HEK293 (cell line): ENCODE measurements around the gene MMS19.

Experiments
- FEZF1 ChIP-seq: fragments of 450-650 bp; formaldehyde crosslinking; IDR thresholded peaks from 2 replicates; pipeline ENCODE4 v1.5.1; 2016; ENCODE audit warnings: missing biosample characterization, missing genetic modification characterization
- GLIS1 ChIP-seq: fragments of 450-650 bp; formaldehyde crosslinking; IDR thresholded peaks from 2 replicates; pipeline ENCODE4 v1.5.1; 2016; ENCODE audit warnings: missing biosample characterization, missing genetic modification characterization
- GLIS2 ChIP-seq: fragments of 450-650 bp; formaldehyde crosslinking; IDR thresholded peaks from 2 replicates; pipeline ENCODE4 v1.5.1; 2016; ENCODE audit warnings: missing biosample characterization, missing genetic modification characterization
- IKZF3 ChIP-seq: fragments of 450-650 bp; IDR thresholded peaks from 2 replicates; pipeline ENCODE4 v1.5.0; 2018; ENCODE audit warnings: missing biosample characterization, mild to moderate bottlenecking, missing genetic modification characterization, moderate library complexity
- KLF1 ChIP-seq: fragments of 450-650 bp; formaldehyde crosslinking; IDR thresholded peaks from 2 replicates; pipeline ENCODE4 v1.5.1; 2016; ENCODE audit warnings: missing biosample characterization, missing genetic modification characterization
- PRDM2 ChIP-seq: fragments of 450-650 bp; formaldehyde crosslinking; IDR thresholded peaks from 2 replicates; pipeline ENCODE4 v1.5.1; 2016; ENCODE audit warnings: missing biosample characterization, missing genetic modification characterization, borderline replicate concordance
- PRDM4 ChIP-seq: fragments of 450-650 bp; formaldehyde crosslinking; IDR thresholded peaks from 2 replicates; pipeline ENCODE4 v1.5.1; 2017; ENCODE audit warnings: missing biosample characterization, missing genetic modification characterization
- SP2 ChIP-seq: fragments of 450-650 bp; formaldehyde crosslinking; IDR thresholded peaks from 2 replicates; pipeline ENCODE4 v1.5.1; 2016; ENCODE audit warnings: missing biosample characterization, missing genetic modification characterization
- SP3 ChIP-seq: fragments of 450-650 bp; formaldehyde crosslinking; IDR thresholded peaks from 2 replicates; pipeline ENCODE4 v1.5.1; 2016; ENCODE audit warnings: missing biosample characterization, missing genetic modification characterization
- WT1 ChIP-seq: fragments of 450-650 bp; formaldehyde crosslinking; IDR thresholded peaks from 2 replicates; pipeline ENCODE4 v1.5.1; 2016; ENCODE audit warnings: missing biosample characterization, missing genetic modification characterization
- ZBTB20 ChIP-seq: fragments of 450-650 bp; formaldehyde crosslinking; IDR thresholded peaks from 2 replicates; pipeline ENCODE4 v1.5.1; 2016; ENCODE audit warnings: missing biosample characterization, missing genetic modification characterization
- ZBTB21 ChIP-seq: fragments of 450-650 bp; formaldehyde crosslinking; IDR thresholded peaks from 2 replicates; pipeline ENCODE4 v1.5.1; 2017; ENCODE audit warnings: missing biosample characterization, missing genetic modification characterization
- ZEB2 ChIP-seq: fragments of 450-650 bp; formaldehyde crosslinking; IDR thresholded peaks from 2 replicates; pipeline ENCODE4 v1.5.1; 2016; ENCODE audit warnings: missing biosample characterization, missing genetic modification characterization
- ZNF132 ChIP-seq: fragments of 450-650 bp; formaldehyde crosslinking; IDR thresholded peaks from 2 replicates; pipeline ENCODE4 v1.5.1; 2017; ENCODE audit warnings: missing biosample characterization, missing genetic modification characterization, borderline replicate concordance
- ZNF138 ChIP-seq: fragments of 450-650 bp; formaldehyde crosslinking; IDR thresholded peaks from 2 replicates; pipeline ENCODE4 v1.5.1; 2016; ENCODE audit warnings: missing biosample characterization, missing genetic modification characterization, borderline replicate concordance
- ZNF174 ChIP-seq: fragments of 450-650 bp; formaldehyde crosslinking; IDR thresholded peaks from 2 replicates; pipeline ENCODE4 v1.5.0; 2017; ENCODE audit warnings: missing biosample characterization, mild to moderate bottlenecking, missing genetic modification characterization
- ZNF221 ChIP-seq: fragments of 450-650 bp; formaldehyde crosslinking; IDR thresholded peaks from 2 replicates; pipeline ENCODE4 v1.5.1; 2017; ENCODE audit warnings: missing biosample characterization, missing genetic modification characterization, borderline replicate concordance
- ZNF274 ChIP-seq, 2 experiments: fragments of 200-500 bp in 1 of 2; fragments of 450-650 bp in 1 of 2; sonication (Bioruptor generic) in 1 of 2; formaldehyde crosslinking in 1 of 2; IDR thresholded peaks; 2 replicates each; pipeline versions ENCODE4 v1.5.1 to v1.6.1; 2014 to 2016; ENCODE audit warnings: borderline replicate concordance in 1 of 2, inconsistent platforms in 1 of 2, low read length in 1 of 2, missing biosample characterization in 1 of 2, missing genetic modification characterization in 1 of 2
- ZNF37A ChIP-seq: fragments of 450-650 bp; IDR thresholded peaks from 2 replicates; pipeline ENCODE4 v1.5.1; 2018; ENCODE audit warnings: missing biosample characterization, missing genetic modification characterization
- ZNF433 ChIP-seq: fragments of 450-650 bp; formaldehyde crosslinking; IDR thresholded peaks from 2 replicates; pipeline ENCODE4 v1.5.1; 2016; ENCODE audit warnings: missing biosample characterization, missing genetic modification characterization, low read depth
- ZNF518A ChIP-seq: fragments of 450-650 bp; formaldehyde crosslinking; conservative IDR thresholded peaks from 2 replicates; pipeline ENCODE4 v1.5.1; 2016; ENCODE audit warnings: low read depth, missing biosample characterization, missing genetic modification characterization
- ZNF544 ChIP-seq: fragments of 450-650 bp; formaldehyde crosslinking; IDR thresholded peaks from 2 replicates; pipeline ENCODE4 v1.5.0; 2017; ENCODE audit warnings: missing biosample characterization, missing genetic modification characterization
- ZNF561 ChIP-seq: fragments of 450-650 bp; IDR thresholded peaks from 2 replicates; pipeline ENCODE4 v1.5.1; 2018; ENCODE audit warnings: missing biosample characterization, missing genetic modification characterization, borderline replicate concordance
- ZNF76 ChIP-seq: fragments of 450-650 bp; formaldehyde crosslinking; IDR thresholded peaks from 2 replicates; pipeline ENCODE4; 2016; ENCODE audit warnings: low read depth, missing biosample characterization, missing genetic modification characterization, borderline replicate concordance
- ZSCAN5A ChIP-seq: fragments of 450-650 bp; formaldehyde crosslinking; IDR thresholded peaks from 2 replicates; pipeline ENCODE4 v1.5.1; 2016; ENCODE audit warnings: missing biosample characterization, missing genetic modification characterization

Gene MMS19

GRCh38 chr10:97497572-97498075 is 598 bp downstream of the MMS19 start (continued):
- TF ChIP-seq ZSCAN5A (tag by site-specific recombination) (no peak; the same call in 1 of the 2 replicates), GLIS2 (tag by site-specific recombination) (peak; percentile 94), ZNF221 (no peak), SP3 (0 out of 2 replicates have a peak, but pooled peaks have one; percentile 3), GLIS1 (peak; percentile 26; the same call in 1 of the 2 replicates), PRDM4 (tag by site-specific recombination) (no peak), ZNF544 (tag by site-specific recombination) (no peak), ZNF132 (tag by site-specific recombination) (no peak), ZBTB21 (peak; percentile 60; the same call in 1 of the 2 replicates), PRDM2 (tag by site-specific recombination) (0 out of 2 replicates have a peak, but pooled peaks have one; percentile 29), IKZF3 (tag by site-specific recombination) (peak; percentile 78), FEZF1 (tag by site-specific recombination) (no peak), KLF1 (tag by site-specific recombination) (no peak), WT1 (tag by site-specific recombination) (peak; percentile 72; the same call in 1 of the 2 replicates), ZNF561 (tag by site-specific recombination) (peak; percentile 77; the same call in 1 of the 2 replicates), ZBTB20 (tag by site-specific recombination) (peak; percentile 95), ZNF433 (tag by site-specific recombination) (no peak), ZNF518A (tag by site-specific recombination) (no peak; the same call in 1 of the 2 replicates), ZNF76 (tag by site-specific recombination) (peak; percentile 93), ZNF138 (no peak), ZEB2 (tag by site-specific recombination) (peak; percentile 59; the same call in 1 of the 2 replicates), ZNF174 (tag by site-specific recombination) (no peak), SP2 (peak; percentile 66), ZNF37A (tag by site-specific recombination) (no peak), ZNF274 (IDR thresholded peaks at IDR 0.05; ENCODE audit: low read length) (no peak), ZNF274 (tag by site-specific recombination; IDR thresholded peaks at IDR 0.05; ENCODE audit: borderline replicate concordance) (no peak)
